Uterus (tissue), 2 donors: ENCODE measurements around the gene BRD9.

Experiments
- CTCF ChIP-seq, 4 experiments: fragments of 200-600 bp in 2 of 4; fragments of 450-650 bp in 2 of 4; sonication (generic) in 2 of 4; IDR thresholded peaks; one replicate each; pipeline ENCODE4 v1.5.1; 2016 to 2019; ENCODE audit warnings: antibody characterized with exemption in 4 of 4, mild to moderate bottlenecking in 2 of 4, moderate library complexity in 1 of 4
- POLR2A ChIP-seq, 2 donors: fragments of 450-650 bp; IDR thresholded peaks; one replicate each; pipeline ENCODE4 v1.6.1; 2016; ENCODE audit warnings: antibody characterized with exemption in 2 of 2, mild to moderate bottlenecking in 1 of 2, moderate library complexity in 1 of 2

GRCh38 chr5:936149-937144 lies 43.8 kb upstream of the BRD9 start:
- TF ChIP-seq POLR2A (IDR thresholded peaks at IDR 0.05) (no peak), CTCF (IDR thresholded peaks at IDR 0.05) (no peak)
